ENCODE data around the gene CD163L1.
"Not testable (repeated sequence)": the region's sequence is repeated elsewhere in the genome, so short reads cannot be mapped to it uniquely, and the experiment has no call there.

CD163L1 gene

GRCh38 chr12:7337790-7338189 lies 106.2 kb downstream of the CD163L1 start:
- in situ Hi-C loops (cut with HindIII; ENCODE audit: low sequenced_read_pairs) = not testable (repeated sequence)

GRCh38 chr12:7327918-7328317 lies 116.0 kb downstream of the CD163L1 start:
- in situ Hi-C loops (cut with HindIII; ENCODE audit: low sequenced_read_pairs) = no loop called here

GRCh38 chr12:7324176-7324575 lies 119.8 kb downstream of the CD163L1 start:
- in situ Hi-C loops (cut with HindIII; ENCODE audit: low sequenced_read_pairs) = no loop called here

GRCh38 chr12:7322599-7322998 lies 121.4 kb downstream of the CD163L1 start:
- in situ Hi-C loops (cut with HindIII; ENCODE audit: low sequenced_read_pairs) = no loop called here

GRCh38 chr12:7321624-7322023 lies 122.3 kb downstream of the CD163L1 start:
- in situ Hi-C loops (cut with HindIII; ENCODE audit: low sequenced_read_pairs) = no loop called here

- in situ Hi-C loops (cut with HindIII; ENCODE audit: low sequenced_read_pairs) = no loop called here
Observed at GRCh38 chr12:7319930-7320329, 124.0 kb downstream of the CD163L1 start.

GRCh38 chr12:7310070-7310469 lies 133.9 kb downstream of the CD163L1 start:
- in situ Hi-C loops (cut with HindIII; ENCODE audit: low sequenced_read_pairs) = no loop called here
